UCSD-AML1 (cell line): ENCODE results near the gene POC5.

Experiments used
- DNase-seq: peaks from one replicate; lab custom pipeline; 2025; ENCODE audit not compliant: unreplicated experiment; lab: John Stamatoyannopoulos, UW

POC5 gene

DNA sequence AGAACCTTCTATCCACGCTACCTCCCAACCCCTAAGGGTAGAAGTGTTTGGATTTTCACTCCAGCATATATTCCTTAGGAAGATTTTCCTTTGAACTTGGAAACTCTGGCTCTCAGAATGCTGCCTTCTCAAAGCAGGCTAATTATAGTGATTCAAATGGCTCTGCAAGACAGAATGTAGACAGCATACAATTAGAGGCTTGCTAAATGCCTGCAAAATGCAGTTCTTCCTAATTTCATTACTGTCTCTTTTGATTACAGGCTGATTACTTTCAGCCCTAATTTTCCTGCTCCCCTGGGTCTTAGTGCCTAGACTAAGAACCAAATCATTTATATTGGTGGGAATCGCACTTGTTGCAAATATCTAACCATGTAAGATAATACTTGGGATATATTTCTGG lies 55.2 kb downstream of the POC5 start:
- DNase-seq = no peak

- no peak for DNase-seq
Observed at GRCh38 chr5:75660678-75661465, 56.4 kb downstream of the POC5 start.

DNA sequence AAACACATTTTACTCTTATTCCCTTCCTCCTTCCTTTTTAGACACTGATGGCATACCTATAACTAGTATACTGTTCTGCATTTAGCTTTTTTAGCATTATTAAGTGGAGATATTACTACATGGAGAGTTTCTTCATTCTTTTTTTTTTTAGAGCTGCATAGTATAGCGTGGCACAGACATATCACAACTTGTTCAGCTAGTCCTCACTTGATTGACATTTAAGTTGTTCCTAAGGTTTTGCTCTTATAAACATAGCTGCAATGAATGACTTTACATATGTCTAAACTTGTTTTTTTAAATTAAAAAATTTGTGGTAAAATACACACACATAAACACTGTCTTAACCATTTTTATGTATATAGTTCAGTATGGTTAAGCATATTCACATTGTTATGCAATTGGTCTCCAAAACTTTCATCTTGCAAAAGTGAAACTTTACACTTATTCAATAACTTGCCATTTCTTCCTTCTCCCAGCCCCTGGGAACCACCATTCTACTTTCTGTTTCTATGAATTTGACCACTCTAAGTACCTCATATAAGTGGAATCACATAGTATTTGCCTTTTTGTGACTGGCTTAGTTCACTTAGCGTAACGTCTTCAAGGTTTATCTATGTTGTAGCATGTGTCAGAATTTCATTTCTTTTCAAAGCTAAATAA lies 57.3 kb downstream of the POC5 start:
- no peak for DNase-seq

DNA sequence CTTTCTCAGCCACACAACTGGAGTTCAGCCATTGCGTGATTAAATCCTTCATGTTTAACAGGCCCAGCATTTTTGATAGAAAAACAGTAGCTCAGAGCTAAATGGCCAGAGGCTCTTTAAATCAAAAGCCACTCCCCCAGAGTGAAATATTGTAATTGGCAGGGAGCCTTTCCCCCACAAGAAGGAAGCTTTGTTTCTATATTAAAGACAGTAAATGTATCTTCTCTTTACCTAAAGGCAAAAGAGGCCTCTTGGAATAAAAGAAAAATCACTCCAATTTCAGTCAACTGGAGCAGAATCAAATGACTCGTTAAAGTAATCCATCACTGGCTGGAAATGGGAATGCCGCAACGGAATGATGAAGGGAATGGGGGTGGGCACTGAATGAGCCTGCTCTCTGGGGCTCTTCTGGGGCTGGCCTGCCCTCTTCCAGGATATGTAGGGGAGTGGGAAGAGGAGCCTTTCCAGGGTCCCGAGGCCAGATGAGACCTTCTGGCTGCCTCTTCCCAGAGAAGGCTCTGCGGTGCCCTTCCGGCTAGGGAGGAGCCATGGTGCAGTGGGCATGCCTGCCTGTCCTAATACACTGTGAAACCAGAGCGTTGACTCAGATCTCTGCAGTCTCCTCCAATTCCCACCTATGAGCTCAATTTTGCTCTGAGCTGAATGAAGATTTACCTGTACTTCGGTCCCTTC lies 60.8 kb downstream of the POC5 start:
- DNase-seq = no peak

DNA sequence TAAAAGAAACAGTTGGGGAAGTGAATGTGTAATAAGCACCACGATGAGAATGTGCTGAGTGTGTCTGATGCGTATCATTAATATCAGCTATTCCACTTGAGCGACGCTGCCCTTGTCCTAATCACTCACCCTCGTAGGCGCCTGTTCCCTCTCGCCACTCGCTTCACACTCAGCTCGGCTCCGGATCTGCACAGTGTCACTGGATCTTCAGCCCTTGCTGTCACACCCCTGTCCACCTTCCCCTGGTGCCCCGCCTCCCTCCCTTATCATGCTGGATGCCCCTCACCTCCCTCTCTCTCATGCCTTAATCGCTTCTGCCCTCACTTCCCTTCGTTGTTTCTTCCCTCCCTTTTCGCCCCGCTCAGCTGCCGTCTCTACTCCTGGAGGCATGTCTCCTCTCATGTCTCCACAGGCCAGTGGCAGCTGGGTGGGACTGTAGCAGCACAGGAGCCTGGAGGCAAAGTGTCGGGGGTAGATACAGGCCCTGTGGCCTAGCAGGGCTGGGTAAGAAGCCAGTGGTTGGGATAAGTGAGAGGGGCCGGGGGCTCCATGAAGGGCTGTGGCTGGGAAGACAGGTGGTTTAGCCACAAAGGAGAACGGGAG lies 62.4 kb downstream of the POC5 start:
- DNase-seq = no peak

DNA sequence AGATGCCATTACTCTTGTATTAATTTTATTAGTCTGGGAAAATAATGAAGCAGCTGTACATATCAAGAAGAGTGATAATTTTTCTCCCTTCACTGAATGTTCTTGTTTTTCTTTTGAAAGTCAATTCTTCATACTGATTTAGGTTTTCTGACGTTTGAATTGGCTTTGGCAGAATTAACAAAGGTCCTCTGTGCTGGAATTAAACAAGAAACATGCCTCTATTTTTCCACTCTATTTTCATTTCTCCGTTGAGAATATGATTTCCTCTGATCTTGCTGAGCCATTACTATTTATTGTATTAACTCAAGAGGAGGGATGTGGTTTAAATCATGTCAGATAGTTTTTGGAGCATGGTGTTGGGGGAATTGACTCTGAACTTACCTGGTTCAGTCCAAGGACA lies 63.7 kb downstream of the POC5 start:
- DNase-seq = no peak

GRCh38 chr5:75651575-75652238 lies 65.5 kb downstream of the POC5 start:
- no peak for DNase-seq

GRCh38 chr5:75648712-75649111 lies 68.5 kb downstream of the POC5 start:
- DNase-seq = no peak

DNA sequence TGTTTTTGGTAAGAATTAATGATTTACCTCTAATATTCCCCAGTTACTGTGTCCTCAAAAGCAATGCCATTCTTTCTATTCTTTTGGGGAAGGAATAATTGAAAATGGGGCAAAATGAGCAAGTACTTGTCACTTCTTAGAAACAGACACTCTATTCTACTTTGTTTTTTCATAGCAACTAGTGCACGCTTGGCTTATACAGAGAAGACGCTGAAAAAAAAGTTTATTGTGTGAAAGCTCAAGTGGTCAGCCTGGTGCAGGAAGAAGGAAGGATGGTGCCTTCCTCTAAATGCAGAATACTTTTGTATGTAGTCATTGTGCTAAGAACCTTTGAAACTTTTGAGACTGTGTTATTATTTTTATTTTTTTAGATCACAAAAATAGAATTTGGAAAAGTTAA lies 76.4 kb downstream of the POC5 start:
- no peak for DNase-seq

GRCh38 chr5:75640395-75640794 lies 76.8 kb downstream of the POC5 start:
- DNase-seq = no peak

GRCh38 chr5:75639535-75640311 lies 77.5 kb downstream of the POC5 start:
- no peak for DNase-seq

GRCh38 chr5:75637949-75638348 lies 79.3 kb downstream of the POC5 start:
- DNase-seq = no peak

DNA sequence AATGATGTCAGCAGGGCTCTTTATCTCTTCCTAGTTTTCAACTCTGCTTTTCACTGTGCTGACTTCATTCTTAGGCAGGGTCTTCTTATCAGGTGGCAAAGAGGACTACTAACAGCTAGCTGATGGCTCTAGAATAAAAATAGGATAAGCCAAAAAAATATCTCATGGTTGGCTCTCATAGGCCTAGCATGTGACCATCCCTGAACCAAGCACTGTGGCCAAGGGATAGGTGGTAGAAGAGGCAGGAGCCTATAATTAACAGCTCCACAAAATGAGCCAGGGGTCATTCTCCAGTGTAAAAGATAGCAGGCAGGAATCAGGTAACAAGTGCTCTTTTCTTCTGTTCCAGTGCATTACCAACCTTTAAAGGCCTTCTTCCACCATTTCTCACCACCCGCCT lies 84.9 kb downstream of the POC5 start:
- no peak for DNase-seq

DNA sequence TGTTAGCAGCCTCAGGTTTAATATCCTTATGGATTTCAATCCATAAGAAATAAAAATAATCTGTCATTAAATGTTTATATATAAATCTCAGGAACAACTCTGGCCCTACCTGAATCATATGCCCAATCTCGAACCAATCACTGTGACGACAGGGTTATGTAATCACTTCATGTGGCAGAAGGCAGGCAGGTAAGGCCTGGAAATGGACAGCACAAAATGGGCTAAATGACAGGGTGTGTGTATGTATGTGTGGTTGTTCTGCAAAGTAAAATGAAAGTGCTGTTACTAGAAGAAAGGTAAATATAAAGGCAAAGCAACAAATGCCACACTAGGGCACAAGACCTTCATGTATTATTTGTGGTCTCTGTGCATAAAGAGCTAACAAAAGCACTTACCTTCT lies 86.4 kb downstream of the POC5 start:
- no peak for DNase-seq

GRCh38 chr5:75627801-75628200 lies 89.4 kb downstream of the POC5 start:
- no peak for DNase-seq

DNA sequence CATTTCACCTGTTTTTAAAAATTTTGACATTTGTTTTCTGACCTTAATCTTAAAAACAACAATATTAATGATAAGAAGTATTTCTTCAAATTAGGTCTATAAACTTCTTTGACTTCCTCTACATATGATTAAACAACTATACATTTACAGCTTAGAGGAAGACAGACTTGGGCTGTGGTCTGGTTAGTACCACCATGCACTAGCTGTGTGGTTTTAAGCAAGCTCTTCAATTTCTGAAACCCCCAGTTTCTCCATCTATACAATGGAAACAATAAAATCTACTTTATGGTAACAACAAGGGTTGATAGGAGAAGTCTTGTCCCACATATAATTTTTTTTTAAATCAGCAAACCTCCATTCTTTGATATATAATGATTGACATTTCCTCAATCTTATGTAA lies 90.3 kb downstream of the POC5 start:
- no peak for DNase-seq
